ENCODE data around the gene CYB5R3.
"Not testable (repeated sequence)": the region's sequence is repeated elsewhere in the genome, so short reads cannot be mapped to it uniquely, and the experiment has no call there.

The CYB5R3 gene

GRCh38 chr22:42581762-42582716 lies 67.2 kb downstream of the CYB5R3 start:
- peak overlapping the region; percentile 95 for H3K4me3 ChIP-seq (ENCODE audit: low read depth, low read length)
- TF ChIP-seq CTCF (IDR thresholded peaks at IDR 0.05; ENCODE audit: borderline replicate concordance, insufficient read depth, low read depth, low read length): no peak

- peak overlapping the region; percentile 95 for H3K4me3 ChIP-seq (ENCODE audit: low read depth, low read length)
Observed at GRCh38 chr22:42581194-42581761, 67.9 kb downstream of the CYB5R3 start.

GRCh38 chr22:42580040-42580439 lies 69.2 kb downstream of the CYB5R3 start:
- H3K4me3 ChIP-seq (ENCODE audit: low read depth, low read length): not testable (repeated sequence)

- no peak for TF ChIP-seq CTCF (IDR thresholded peaks at IDR 0.05; ENCODE audit: borderline replicate concordance, insufficient read depth, low read depth, low read length)
- H3K4me3 ChIP-seq (ENCODE audit: low read depth, low read length): no peak overlapping the region
Observed at GRCh38 chr22:42577623-42578240, 71.5 kb downstream of the CYB5R3 start.

GRCh38 chr22:42577141-42577540 lies 72.1 kb downstream of the CYB5R3 start:
- H3K4me3 ChIP-seq (ENCODE audit: low read depth, low read length): not testable (repeated sequence)

GRCh38 chr22:42575996-42576574 lies 73.1 kb downstream of the CYB5R3 start:
- H3K4me3 ChIP-seq (ENCODE audit: low read depth, low read length): not testable (repeated sequence)

- not testable (repeated sequence) for H3K4me3 ChIP-seq (ENCODE audit: low read depth, low read length)
Observed at GRCh38 chr22:42574468-42574867, 74.7 kb downstream of the CYB5R3 start.

- H3K4me3 ChIP-seq (ENCODE audit: low read depth, low read length): not testable (repeated sequence)
Observed at GRCh38 chr22:42574046-42574445, 75.1 kb downstream of the CYB5R3 start.

GRCh38 chr22:42571068-42571467 lies 78.1 kb downstream of the CYB5R3 start:
- not testable (repeated sequence) for H3K4me3 ChIP-seq (ENCODE audit: low read depth, low read length)

- H3K4me3 ChIP-seq (ENCODE audit: low read depth, low read length): not testable (repeated sequence)
Observed at GRCh38 chr22:42570580-42570979, 78.6 kb downstream of the CYB5R3 start.

GRCh38 chr22:42567950-42568349 lies 81.2 kb downstream of the CYB5R3 start:
- H3K4me3 ChIP-seq (ENCODE audit: low read depth, low read length): not testable (repeated sequence)

Measured in GM12875 (cell line).